Omental fat pad (tissue), 4 donors: ENCODE data around the gene PRSS50. TPM values are rescaled to one million over a fixed set of nuclear protein-coding genes. Genes with fewer than 3 reads are reported as not detected.

Experiments used
- ATAC-seq: fragments of 150-250 bp; one replicate; pipeline ENCODE4 v1.9.1; 2016; ENCODE audit warnings: mild to moderate bottlenecking, moderate library complexity; ENCODE audit not compliant: low FRiP score
- DNase-seq: peaks from one replicate; pipeline ENCODE4 v3.0.0-alpha.2; 2019; ENCODE audit warnings: low spot score
- total RNA-seq, 4 donors: library from RNA; depleted of rRNA; stranded (reverse); fragments of >200 nt; gene quantifications; one replicate each; pipeline ENCODE4 v1.1.0, GENCODE V29; 2016
- TF ChIP-seq, protein P1 (sequence below), 3 donors: fragments of 450-650 bp; IDR thresholded peaks; one replicate each; pipeline ENCODE4 v1.5.1; 2016 to 2017; ENCODE audit warnings: antibody characterized with exemption in 3 of 3, mild to moderate bottlenecking in 3 of 3, moderate library complexity in 2 of 3

PRSS50 gene
- total RNA-seq, 4 donors from 2014 or later, result 0.32 TPM; not detected in 3

DNA sequence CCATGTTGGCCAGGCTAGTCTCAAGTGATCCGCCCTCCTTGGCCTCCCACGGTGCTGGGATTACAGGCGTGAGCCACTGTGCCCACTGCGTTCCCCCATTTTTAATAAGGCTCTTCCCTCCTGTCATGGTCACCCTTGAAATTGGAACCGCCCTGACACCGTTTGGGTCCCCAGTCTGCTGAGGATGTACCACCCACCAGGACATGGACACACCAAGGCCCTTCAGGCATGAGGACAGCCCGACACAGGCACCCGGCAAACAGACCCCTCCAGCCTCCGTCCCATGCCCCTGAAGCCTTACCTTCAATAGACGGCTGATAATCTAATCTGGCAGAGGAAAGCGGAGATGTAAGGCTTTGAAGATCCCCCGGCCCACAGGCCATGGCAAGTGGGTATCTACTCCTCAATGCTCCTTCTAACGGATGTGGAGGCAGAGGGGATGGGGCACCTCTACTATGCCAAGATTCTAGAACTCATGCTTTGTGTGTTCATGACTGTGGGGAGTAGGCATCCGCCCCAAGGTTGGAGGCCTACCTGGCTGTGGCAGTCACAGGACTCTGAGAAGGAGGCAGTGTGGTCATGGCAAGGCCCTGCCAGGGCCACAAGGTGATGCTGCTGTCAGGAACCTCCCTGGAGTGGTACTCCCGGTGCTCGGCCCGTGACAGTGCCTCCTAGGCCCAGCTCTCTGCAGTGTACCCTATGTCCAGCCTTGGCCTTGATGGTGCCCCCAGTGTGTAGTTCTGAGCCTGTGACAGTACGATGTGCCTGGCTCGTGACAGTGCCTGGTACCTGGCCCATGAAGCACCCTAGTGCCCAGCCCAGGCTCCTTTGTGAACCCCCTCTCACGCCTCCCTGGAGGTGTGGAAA lies 18.6 kb upstream of the PRSS50 start:
- ATAC-seq, result no peak
- no peak for DNase-seq
- TF ChIP-seq, protein P1, sequence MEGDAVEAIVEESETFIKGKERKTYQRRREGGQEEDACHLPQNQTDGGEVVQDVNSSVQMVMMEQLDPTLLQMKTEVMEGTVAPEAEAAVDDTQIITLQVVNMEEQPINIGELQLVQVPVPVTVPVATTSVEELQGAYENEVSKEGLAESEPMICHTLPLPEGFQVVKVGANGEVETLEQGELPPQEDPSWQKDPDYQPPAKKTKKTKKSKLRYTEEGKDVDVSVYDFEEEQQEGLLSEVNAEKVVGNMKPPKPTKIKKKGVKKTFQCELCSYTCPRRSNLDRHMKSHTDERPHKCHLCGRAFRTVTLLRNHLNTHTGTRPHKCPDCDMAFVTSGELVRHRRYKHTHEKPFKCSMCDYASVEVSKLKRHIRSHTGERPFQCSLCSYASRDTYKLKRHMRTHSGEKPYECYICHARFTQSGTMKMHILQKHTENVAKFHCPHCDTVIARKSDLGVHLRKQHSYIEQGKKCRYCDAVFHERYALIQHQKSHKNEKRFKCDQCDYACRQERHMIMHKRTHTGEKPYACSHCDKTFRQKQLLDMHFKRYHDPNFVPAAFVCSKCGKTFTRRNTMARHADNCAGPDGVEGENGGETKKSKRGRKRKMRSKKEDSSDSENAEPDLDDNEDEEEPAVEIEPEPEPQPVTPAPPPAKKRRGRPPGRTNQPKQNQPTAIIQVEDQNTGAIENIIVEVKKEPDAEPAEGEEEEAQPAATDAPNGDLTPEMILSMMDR (IDR thresholded peaks at IDR 0.05), result no peak

DNA sequence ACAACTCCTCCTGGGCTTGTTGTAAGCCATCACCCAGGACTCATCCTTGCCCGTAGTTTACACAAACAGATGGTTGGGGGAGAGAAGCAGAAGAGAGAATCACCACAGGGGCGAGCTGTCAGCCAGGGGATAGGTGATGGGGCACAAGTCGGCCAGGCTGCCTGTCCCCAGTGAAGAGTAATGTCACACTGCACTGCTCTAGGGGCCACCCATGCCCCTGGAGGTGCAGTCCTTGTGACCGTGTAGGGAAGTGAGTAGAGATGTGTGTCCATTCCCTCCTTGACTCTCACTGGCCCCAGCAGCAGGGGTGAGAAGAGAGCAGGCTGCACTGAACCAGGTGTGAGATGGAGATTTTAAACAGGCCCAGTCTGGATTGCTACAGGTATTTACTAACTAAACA lies 17.1 kb upstream of the PRSS50 start:
- DNase-seq (no peak), ATAC-seq (no peak)
- TF ChIP-seq, protein P1 (IDR thresholded peaks at IDR 0.05), result no peak

DNA sequence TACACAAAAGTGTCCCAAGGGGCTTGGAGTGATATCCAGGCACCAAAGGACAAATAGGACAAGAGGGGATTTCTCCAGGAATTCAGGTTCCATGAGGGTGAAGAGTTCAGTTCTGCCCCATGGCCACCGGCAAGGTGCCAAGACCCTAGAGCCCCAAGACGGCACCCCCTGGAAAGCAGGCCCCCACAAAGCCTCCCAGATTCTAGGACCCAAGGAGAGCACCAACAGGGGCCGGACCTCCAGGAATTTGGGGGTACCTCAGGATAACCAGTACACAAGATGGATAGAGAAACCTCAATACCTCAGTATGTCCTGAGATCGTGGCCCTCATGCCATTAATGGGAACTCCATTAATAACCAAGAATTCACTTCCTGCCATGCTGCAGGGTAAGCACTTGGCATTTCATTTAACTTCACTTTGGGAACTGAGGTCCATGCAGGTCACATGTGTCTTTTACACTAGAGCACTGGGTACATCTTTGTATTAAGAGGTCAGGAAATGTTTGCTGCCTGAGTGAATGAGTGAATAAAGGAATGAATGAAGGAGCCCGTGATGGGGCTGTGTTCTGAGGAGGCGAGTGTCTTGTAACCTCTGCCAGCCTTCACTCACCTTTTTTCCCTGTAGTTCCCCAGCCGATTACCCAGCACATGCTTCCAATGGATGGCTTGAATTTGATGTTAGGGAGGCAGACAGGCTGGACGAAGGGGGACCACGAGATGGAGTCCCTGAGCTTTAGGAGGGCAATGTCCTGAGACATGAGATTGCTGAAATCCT lies 15.5 kb upstream of the PRSS50 start:
- DNase-seq (no peak), ATAC-seq (no peak)
- TF ChIP-seq, protein P1 (IDR thresholded peaks at IDR 0.05), result no peak

DNA sequence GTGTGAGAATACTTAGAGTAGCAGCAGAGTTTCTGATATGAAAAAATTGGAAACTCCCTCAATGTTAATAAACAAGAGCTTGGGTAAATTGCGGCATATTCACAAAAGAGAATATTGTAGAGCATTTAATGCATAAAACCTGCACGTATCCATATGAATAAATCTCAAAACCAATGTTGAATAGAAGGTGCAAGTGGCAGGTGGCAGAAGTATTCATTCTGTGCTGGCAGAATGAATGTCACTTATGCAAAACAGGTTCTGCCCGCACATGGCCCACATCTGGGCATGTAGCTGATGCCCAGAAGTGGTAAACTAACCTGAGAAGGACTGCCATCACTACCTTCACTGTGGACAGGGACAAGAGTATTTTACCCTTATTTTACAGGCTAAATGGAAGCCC lies 14.1 kb upstream of the PRSS50 start:
- DNase-seq, result no peak
- ATAC-seq, result no peak
- TF ChIP-seq, protein P1 (IDR thresholded peaks at IDR 0.05), result no peak

DNA sequence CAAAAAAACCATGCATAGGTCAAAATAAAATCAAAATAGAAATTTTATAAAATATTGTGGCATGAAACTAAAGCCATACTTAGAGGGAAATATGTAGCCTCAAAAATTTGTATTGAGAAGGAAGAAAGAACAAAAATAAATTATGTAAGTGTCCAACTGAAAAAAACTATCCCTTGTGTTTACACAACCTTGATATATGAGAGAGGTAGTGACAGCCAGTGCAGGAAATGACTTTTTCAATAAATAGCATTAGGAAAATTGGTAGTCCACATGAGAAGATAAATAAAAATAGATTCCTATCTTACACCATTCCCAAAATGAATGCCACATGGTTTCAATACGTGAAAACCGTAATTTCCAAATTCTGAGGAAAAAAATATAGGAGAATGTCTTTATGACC lies 13.2 kb upstream of the PRSS50 start:
- TF ChIP-seq, protein P1 (IDR thresholded peaks at IDR 0.05), result no peak
- ATAC-seq, result no peak
- DNase-seq, result no peak

DNA sequence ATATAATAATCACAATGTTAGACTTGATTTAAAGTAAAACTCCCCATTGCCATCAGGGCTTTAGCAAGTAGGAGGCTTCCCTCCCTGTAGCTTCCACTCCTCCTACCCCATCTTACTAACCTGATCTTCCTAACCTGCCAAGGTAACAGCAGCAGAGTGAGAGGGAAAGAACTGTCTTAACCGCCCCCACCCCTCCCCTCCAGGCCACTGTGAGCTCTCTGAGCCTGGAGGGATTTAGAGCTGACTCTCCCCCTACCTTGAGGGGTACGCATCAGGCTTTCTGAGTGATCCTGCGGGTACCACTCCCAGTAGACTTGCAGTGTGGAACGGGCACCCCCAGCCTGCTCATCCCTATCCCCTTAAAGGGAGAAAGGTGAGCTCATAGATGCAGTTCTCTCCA lies 11.4 kb upstream of the PRSS50 start:
- no peak for DNase-seq
- ATAC-seq, result no peak
- TF ChIP-seq, protein P1 (IDR thresholded peaks at IDR 0.05), result no peak
